Neutrophil (primary cell): Measurements from ENCODE around the gene IL12RB2.

Experiments used
- H3K27ac ChIP-seq: fragments of 200-600 bp; sonication (generic); 2 replicates; pipeline ENCODE4 v1.5.1; 2016; ENCODE audit warnings: mild to moderate bottlenecking, moderate library complexity
- H3K27me3 ChIP-seq: fragments of 200-600 bp; sonication (generic); 2 replicates; pipeline ENCODE4 v1.6.0; 2016; ENCODE audit warnings: mild to moderate bottlenecking
- H3K36me3 ChIP-seq: fragments of 200-600 bp; sonication (generic); 2 replicates; pipeline ENCODE4 v1.5.1; 2017
- H3K4me1 ChIP-seq, 2 experiments: fragments of 200-600 bp in 1 of 2; sonication (generic) in 1 of 2; 1 replicate in 1 of 2; 2 replicates in 1 of 2; pipeline versions ENCODE4 v1.5.1 to v1.6.1; 2013 to 2016; ENCODE audit warnings: low read depth in 1 of 2, low read length in 1 of 2, mild to moderate bottlenecking in 1 of 2, moderate library complexity in 1 of 2; ENCODE audit not compliant: control insufficient read depth in 1 of 2, insufficient read depth in 1 of 2
- H3K4me3 ChIP-seq, 2 experiments: fragments of 200-600 bp in 1 of 2; sonication (generic) in 1 of 2; 1 replicate in 1 of 2; 2 replicates in 1 of 2; pipeline ENCODE4 v1.5.1; 2013 to 2016; ENCODE audit warnings: low read depth in 1 of 2, low read length in 1 of 2, mild to moderate bottlenecking in 1 of 2, moderate library complexity in 1 of 2
- H3K9me3 ChIP-seq: fragments of 200-600 bp; sonication (generic); 2 replicates; pipeline ENCODE4 v1.5.1; 2016
- TF ChIP-seq, protein P1 (sequence below): fragments of 200-600 bp; sonication (generic); IDR thresholded peaks from 2 replicates; pipeline ENCODE4 v1.5.1; 2016; ENCODE audit warnings: antibody characterized with exemption

IL12RB2 gene

DNA sequence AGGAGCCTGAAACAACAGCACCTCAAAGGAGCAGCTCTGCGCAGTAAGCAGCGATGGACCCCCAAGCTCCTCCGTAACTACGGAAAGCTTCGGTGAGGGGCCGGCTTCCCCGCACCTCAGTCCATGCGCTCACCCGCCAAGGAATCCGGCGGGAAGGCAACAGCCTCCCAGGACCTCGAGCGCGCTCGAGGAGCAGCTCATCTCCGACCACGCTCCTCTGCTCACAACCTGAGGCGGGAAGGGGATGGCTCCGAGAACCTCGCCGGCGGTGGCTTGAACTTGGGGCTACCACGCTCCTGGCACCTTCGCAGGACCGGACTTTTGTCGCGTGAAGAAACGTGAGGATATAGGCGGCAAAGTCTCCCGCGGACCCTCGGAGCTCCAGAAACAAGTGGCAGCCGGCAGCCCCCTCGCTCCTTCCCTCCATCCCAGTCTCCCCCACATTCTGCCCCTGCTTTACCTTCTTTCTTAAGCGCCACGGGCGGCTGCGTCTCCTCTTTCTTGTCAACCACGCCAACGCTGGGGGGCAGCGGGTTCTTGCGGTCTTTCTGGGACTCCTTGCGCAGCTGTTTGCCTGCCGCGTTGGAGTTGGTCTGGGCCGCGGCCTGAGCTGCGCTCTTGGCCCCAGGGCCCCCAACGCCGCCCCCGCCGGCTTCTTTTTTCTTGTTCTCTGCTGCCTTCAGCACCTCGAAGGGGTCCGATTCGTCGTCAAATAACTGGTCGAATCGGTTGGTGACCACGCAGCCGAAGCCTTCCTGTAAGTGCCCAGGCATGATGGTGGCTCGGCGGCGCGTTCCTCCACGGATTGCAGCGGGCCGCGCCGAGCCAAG, 122.1 kb downstream of the IL12RB2 start:
- TF ChIP-seq, protein P1, sequence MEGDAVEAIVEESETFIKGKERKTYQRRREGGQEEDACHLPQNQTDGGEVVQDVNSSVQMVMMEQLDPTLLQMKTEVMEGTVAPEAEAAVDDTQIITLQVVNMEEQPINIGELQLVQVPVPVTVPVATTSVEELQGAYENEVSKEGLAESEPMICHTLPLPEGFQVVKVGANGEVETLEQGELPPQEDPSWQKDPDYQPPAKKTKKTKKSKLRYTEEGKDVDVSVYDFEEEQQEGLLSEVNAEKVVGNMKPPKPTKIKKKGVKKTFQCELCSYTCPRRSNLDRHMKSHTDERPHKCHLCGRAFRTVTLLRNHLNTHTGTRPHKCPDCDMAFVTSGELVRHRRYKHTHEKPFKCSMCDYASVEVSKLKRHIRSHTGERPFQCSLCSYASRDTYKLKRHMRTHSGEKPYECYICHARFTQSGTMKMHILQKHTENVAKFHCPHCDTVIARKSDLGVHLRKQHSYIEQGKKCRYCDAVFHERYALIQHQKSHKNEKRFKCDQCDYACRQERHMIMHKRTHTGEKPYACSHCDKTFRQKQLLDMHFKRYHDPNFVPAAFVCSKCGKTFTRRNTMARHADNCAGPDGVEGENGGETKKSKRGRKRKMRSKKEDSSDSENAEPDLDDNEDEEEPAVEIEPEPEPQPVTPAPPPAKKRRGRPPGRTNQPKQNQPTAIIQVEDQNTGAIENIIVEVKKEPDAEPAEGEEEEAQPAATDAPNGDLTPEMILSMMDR = no peak
- peaks cover 13% of the 10 kb centered on the region for H3K36me3 ChIP-seq
- H3K4me1 ChIP-seq = peaks cover 49 to 50% of the 10 kb centered on the region in 2 experiments
- no peaks in the 10 kb centered on the region for H3K9me3 ChIP-seq
- no peaks in the 10 kb centered on the region for H3K27me3 ChIP-seq
- peak overlapping the region; percentile 92 to 96 for H3K4me3 ChIP-seq
- H3K27ac ChIP-seq = peak overlapping the region; percentile 65

DNA sequence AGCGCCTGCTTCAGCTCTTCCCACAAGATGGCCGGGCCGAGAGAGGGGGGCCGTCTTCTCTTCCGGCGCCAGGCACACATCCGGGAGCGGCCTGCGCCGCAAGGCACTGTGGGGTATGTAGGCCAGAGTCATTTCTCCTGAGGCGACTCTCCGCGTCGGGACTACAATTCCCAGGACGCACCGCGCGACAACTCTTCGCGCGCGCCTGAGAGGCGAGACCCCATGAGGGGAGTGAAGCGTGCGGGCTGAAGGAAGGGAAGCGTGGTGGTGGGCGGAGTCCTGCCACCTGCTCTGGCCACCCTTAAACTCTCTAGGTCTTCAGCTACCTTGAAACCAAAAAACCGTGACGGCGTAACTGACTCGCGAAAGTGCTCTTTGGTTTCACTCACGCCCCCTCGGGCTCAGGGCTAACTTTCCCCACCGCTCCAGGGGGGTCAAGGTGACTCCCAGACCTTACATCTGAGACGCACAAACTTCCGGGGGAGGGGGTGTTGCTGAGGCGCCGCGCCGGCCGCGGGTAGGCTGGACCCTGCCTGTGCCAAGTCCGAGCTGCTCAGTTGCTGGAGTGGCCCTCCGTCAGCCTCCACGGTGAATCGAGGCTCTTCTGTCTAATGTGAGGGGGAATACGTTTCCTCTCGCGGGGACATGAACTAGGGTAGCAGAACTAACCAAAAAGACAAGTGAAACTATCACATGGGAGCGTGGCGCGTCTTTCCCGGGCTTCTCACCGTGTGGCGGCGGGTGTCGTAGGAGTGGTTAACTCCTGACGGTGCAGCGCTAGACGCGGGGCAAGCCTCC, 122.9 kb downstream of the IL12RB2 start, which contains the start of gene SERBP1:
TSS of gene SERBP1 (minus strand) at position 45 of the 798 bp plus-strand sequence. CDS start 102 bp downstream, outside the sequence.
- TF ChIP-seq, protein P1 = no peak
- Histone ChIP-seq H3K9me3 (no peaks in the 10 kb centered on the region), H3K4me1 (peaks cover 49 to 50% of the 10 kb centered on the region in 2 experiments), H3K27ac (peak within 1 kb of the TSS; percentile 65), H3K4me3 (peak within 1 kb of the TSS; percentile 92 to 96), H3K36me3 (peaks cover 5% of the 10 kb centered on the region), H3K27me3 (no peaks in the 10 kb centered on the region)

DNA sequence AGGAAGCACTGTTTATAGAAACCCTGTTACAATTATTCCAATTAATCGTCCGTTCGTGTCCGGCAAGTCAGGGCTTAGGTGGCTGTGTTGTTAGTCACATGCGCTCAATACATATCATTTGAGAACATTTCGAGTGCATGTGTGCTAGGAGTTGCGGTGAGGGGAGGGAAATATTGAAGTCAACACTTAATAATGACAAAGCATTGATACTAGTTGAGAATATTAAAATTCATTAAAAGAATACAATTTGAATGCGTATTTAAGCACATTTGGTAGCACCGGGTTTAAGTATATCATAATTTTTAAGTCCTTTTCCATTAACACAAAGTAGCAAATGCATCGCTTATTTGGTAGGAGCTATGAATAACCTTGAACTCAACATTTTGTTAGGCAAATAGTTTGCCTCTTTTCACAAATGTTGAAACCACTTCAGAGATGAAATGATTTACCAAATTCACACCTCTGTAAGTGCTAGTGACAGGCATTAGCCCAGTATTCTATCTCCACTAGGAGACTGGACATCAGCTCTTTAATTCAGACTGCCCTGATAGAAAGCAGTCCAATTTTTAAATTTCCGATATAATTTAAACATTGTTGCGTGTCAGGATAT, 123.6 kb downstream of the IL12RB2 start:
- H3K36me3 ChIP-seq = no peaks in the 10 kb centered on the region
- TF ChIP-seq, protein P1 = no peak
- H3K4me1 ChIP-seq = peaks cover 49 to 50% of the 10 kb centered on the region in 2 experiments
- peak overlapping the region; percentile 92 to 96 for H3K4me3 ChIP-seq
- H3K27ac ChIP-seq = peak overlapping the region; percentile 65
- no peaks in the 10 kb centered on the region for H3K27me3 ChIP-seq
- H3K9me3 ChIP-seq = no peaks in the 10 kb centered on the region

DNA sequence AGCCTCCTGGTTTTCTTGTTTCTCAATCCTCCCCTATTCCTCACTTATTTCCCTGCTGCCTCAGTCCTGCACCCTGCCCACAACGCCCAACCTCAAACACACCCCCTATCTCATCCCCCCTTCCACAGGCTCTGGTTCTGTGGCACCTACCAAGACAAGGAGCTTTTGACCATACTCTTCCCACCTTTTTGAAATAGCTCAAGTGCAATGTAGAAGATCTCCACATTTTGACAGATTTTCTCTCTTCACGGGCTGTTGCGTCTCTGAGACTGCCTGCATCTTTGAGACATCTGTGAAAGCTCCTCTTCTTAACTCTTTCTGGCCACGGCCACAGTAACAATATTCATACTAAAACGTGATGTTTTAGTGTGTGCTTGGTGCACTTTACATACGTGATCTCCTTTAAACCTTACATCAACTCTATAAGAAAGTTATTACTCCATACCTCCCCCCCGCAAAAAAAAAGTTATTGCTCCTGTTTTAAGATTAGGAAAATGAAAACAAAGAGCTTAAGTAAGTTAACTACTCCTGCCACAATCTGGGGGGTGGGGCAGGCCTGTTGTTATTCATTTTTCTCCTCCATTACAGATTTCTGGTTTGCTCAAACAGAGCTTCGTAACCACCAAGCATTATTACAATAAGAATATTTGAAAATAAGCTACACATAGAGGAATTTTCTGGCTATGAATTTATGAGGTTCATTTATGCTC, 124.4 kb downstream of the IL12RB2 start:
- H3K9me3 ChIP-seq = no peaks in the 10 kb centered on the region
- TF ChIP-seq, protein P1 = no peak
- H3K4me3 ChIP-seq = no peak overlapping the region
- no peaks in the 10 kb centered on the region for H3K27me3 ChIP-seq
- peaks cover 44 to 46% of the 10 kb centered on the region in 2 experiments for H3K4me1 ChIP-seq
- no peak overlapping the region for H3K27ac ChIP-seq
- H3K36me3 ChIP-seq = no peaks in the 10 kb centered on the region

DNA sequence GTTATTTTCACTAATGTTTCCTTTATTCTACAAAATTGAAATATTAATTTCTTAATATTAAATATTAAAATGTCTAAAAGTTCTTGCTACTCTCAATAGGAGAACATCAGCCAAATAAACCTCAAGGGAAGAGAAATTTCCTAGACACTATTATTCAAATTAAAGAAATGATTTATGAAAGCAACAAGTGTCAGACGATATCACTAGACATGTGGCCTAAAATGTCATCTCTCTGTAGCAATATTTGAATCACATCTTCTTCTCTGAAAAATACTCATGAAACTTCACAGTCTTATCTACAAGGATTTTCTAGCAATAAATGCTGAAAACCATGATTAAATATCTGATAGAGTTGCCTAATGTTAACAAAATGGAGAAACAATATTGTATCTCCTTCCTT, 125.1 kb downstream of the IL12RB2 start:
- no peaks in the 10 kb centered on the region for H3K27me3 ChIP-seq
- no peak overlapping the region for H3K4me3 ChIP-seq
- no peak overlapping the region for H3K27ac ChIP-seq
- TF ChIP-seq, protein P1 = no peak
- no peaks in the 10 kb centered on the region for H3K36me3 ChIP-seq
- H3K9me3 ChIP-seq = no peaks in the 10 kb centered on the region
- H3K4me1 ChIP-seq = peaks cover 37 to 39% of the 10 kb centered on the region in 2 experiments
